Panc1 (cell line): ENCODE measurements around the gene SESTD1.

Experiments
- POLR2AphosphoS5 ChIP-seq: IDR thresholded peaks from 2 replicates; pipeline ENCODE4 v1.6.1; 2012; ENCODE audit warnings: mild to moderate bottlenecking, low read depth, low read length, moderate library complexity
- TF ChIP-seq, protein P1 (sequence below): fragments of 450-650 bp; IDR thresholded peaks from 2 replicates; pipeline ENCODE4 v1.5.1; 2017; ENCODE audit warnings: mild to moderate bottlenecking

DNA sequence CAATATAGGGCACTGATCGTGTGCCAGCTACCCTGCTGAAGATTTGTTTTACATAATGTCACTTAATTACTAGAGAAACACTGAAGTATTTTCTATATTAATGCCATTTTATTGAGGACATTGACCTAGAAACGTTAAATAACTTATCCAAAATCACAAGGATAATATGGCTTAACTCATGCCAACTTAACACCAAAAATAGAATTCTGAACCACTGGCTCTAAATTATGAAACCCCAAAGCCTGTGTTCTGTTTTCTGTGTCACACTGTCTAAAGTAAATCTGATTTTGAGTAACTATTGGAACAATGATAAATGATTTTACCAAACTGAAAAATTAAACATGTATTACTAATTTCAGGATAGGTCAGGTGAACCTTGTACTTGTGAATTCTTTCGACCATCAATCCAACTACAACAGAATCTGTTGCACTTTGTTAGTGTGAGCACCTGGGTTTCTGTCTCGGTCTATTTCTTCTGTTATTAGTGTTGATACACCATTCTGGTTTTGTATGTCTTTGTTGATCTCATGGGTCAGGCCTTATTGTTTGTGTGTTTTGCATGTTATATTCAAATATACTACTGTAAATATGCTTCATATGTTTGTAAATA, 166.4 kb downstream of the SESTD1 start:
- TF ChIP-seq, protein P1, sequence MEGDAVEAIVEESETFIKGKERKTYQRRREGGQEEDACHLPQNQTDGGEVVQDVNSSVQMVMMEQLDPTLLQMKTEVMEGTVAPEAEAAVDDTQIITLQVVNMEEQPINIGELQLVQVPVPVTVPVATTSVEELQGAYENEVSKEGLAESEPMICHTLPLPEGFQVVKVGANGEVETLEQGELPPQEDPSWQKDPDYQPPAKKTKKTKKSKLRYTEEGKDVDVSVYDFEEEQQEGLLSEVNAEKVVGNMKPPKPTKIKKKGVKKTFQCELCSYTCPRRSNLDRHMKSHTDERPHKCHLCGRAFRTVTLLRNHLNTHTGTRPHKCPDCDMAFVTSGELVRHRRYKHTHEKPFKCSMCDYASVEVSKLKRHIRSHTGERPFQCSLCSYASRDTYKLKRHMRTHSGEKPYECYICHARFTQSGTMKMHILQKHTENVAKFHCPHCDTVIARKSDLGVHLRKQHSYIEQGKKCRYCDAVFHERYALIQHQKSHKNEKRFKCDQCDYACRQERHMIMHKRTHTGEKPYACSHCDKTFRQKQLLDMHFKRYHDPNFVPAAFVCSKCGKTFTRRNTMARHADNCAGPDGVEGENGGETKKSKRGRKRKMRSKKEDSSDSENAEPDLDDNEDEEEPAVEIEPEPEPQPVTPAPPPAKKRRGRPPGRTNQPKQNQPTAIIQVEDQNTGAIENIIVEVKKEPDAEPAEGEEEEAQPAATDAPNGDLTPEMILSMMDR = no peak
- TF ChIP-seq POLR2AphosphoS5 = no peak
